MM.1S (cell line): ENCODE results near the gene LIFR.

ENCODE experiments used
- CTCF ChIP-seq: fragments of 300-600 bp; sonication (generic); IDR thresholded peaks from 2 replicates; pipeline ENCODE4 v1.5.1; 2016; ENCODE audit warnings: antibody characterized with exemption, low read length, mixed read lengths
- EZH2 ChIP-seq: fragments of 300-600 bp; sonication (generic); optimal IDR thresholded peaks from 2 replicates; pipeline ENCODE3; 2017; ENCODE audit warnings: low read depth, mild to moderate bottlenecking, antibody characterized with exemption, low read length, mixed read lengths

GRCh38 chr5:38471709-38472108, 84.7 kb downstream of the LIFR start:
- no peak for TF ChIP-seq CTCF
- no peak for TF ChIP-seq EZH2
